Immature natural killer cell (primary cell): ENCODE measurements around the gene MAPK8IP1. TPM values are rescaled to one million over a fixed set of nuclear protein-coding genes. Genes with fewer than 3 reads are reported as not detected.
A peak's percentile ranks its signal among the peaks of the same experiment; 100 is the strongest.

Experiments
- DNase-seq, 3 donors: peaks; one replicate each; pipeline ENCODE4 v3.0.0; 2022; ENCODE audit warnings: mixed read lengths in 1 of 3
- H3K27ac Mint-ChIP-seq, 6 donors: one replicate each; pipeline ENCODE4 v1.8.0; 2020; ENCODE audit warnings: mixed read lengths in 6 of 6, mild to moderate bottlenecking in 5 of 6, inconsistent platforms in 4 of 6, moderate library complexity in 3 of 6
- H3K27me3 Mint-ChIP-seq, 3 donors: one replicate each; pipeline ENCODE4 v1.8.0; 2020 to 2021; ENCODE audit warnings: low read depth in 3 of 3, mild to moderate bottlenecking in 3 of 3, mixed read lengths in 3 of 3, moderate library complexity in 3 of 3, inconsistent platforms in 1 of 3
- H3K36me3 Mint-ChIP-seq, 3 donors: one replicate each; pipeline ENCODE4 v1.8.0; 2020; ENCODE audit warnings: mixed read lengths in 3 of 3, inconsistent platforms in 2 of 3, mild to moderate bottlenecking in 2 of 3
- H3K4me1 Mint-ChIP-seq, 2 donors: one replicate each; pipeline ENCODE4 v1.8.0; 2020; ENCODE audit warnings: inconsistent platforms in 2 of 2, mild to moderate bottlenecking in 2 of 2, mixed read lengths in 2 of 2, moderate library complexity in 1 of 2
- H3K4me3 Mint-ChIP-seq, 5 donors: one replicate each; pipeline ENCODE4 v1.8.0; 2020; ENCODE audit warnings: mild to moderate bottlenecking in 5 of 5, mixed read lengths in 5 of 5, inconsistent platforms in 3 of 5, moderate library complexity in 3 of 5
- H3K9me3 Mint-ChIP-seq, 6 donors: one replicate each; pipeline ENCODE4 v1.8.0; 2020; ENCODE audit warnings: mild to moderate bottlenecking in 6 of 6, mixed read lengths in 6 of 6, inconsistent platforms in 4 of 6, moderate library complexity in 3 of 6
- polyA plus RNA-seq, 3 donors: library from polyadenylated mRNA; unstranded; fragments of 300-500 nt; fragmentation: Illumina TruSeq; gene quantifications; one replicate each; pipeline ENCODE4 v1.2.3, GENCODE V29; 2021

MAPK8IP1 gene
- polyA plus RNA-seq, 3 donors from 2014 or later, result 0.08 to 0.09 TPM; not detected in 1

- DNase-seq, result no peak
- Mint-ChIP-seq H3K27me3 (peaks cover 0 to 5% (median 4%) of the 10 kb centered on the region in 3 donors), H3K4me3 (no peak overlapping the region), H3K27ac (peak overlapping the region in 1 of 6 donors; percentile 55), H3K36me3 (peaks cover 19 to 58% (median 27%) of the 10 kb centered on the region in 3 donors), H3K9me3 (peaks cover 0 to 1% (median 0%) of the 10 kb centered on the region in 6 donors), H3K4me1 (no peaks in the 10 kb centered on the region)
Observed at GRCh38 chr11:45870706-45871105, 14.7 kb upstream of the MAPK8IP1 start.

- DNase-seq, result no peak
- Mint-ChIP-seq H3K9me3 (no peaks in the 10 kb centered on the region), H3K36me3 (peaks cover 15 to 54% (median 28%) of the 10 kb centered on the region in 3 donors), H3K27ac (peak overlapping the region in 1 of 6 donors; percentile 32), H3K27me3 (peaks cover 0 to 2% (median under 1%) of the 10 kb centered on the region in 3 donors), H3K4me3 (no peak overlapping the region), H3K4me1 (no peaks in the 10 kb centered on the region)
Observed at GRCh38 chr11:45871638-45872037, 13.8 kb upstream of the MAPK8IP1 start.

GRCh38 chr11:45872651-45873356 lies 12.6 kb upstream of the MAPK8IP1 start:
- H3K4me3 Mint-ChIP-seq, result no peak overlapping the region
- H3K36me3 Mint-ChIP-seq, result peaks cover 23 to 51% (median 33%) of the 10 kb centered on the region in 3 donors

GRCh38 chr11:45876401-45876800 lies 9.1 kb upstream of the MAPK8IP1 start:
- H3K36me3 Mint-ChIP-seq, result peaks cover 38 to 55% (median 44%) of the 10 kb centered on the region in 3 donors
- no peak for DNase-seq
- H3K9me3 Mint-ChIP-seq, result no peaks in the 10 kb centered on the region
- H3K4me1 Mint-ChIP-seq, result no peaks in the 10 kb centered on the region
- no peak overlapping the region for H3K27ac Mint-ChIP-seq
- no peak overlapping the region for H3K4me3 Mint-ChIP-seq
- peaks cover 0 to 2% (median 2%) of the 10 kb centered on the region in 3 donors for H3K27me3 Mint-ChIP-seq

More at GRCh38 chr11:45872651-45873356, 12.6 kb upstream of the MAPK8IP1 start:
- Mint-ChIP-seq H3K27ac (peak overlapping the region in 1 of 6 donors; percentile 35), H3K4me1 (no peaks in the 10 kb centered on the region), H3K9me3 (no peaks in the 10 kb centered on the region), H3K27me3 (peaks cover 0 to 2% (median 2%) of the 10 kb centered on the region in 3 donors)
- DNase-seq, result peak; percentile 19 to 22 (median 21)

DNA sequence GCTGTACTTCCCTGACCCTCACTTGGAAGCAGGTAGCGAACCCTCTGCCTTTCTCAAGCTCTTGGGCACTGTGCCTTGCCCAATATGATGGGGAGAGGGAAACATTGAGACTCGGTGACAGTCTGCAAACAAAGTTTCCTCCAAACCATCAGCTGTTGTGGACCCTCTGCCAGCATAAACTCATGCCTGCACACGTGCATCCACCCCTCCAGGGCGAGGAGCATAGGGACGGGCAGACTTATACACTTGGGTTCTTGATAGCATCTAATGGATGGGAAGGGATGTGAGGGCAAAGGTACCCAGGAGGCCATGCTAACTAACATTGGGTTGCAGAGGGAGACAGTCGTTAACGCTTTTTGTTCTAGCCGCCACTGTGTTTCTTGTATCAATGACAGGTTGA lies 8.2 kb upstream of the MAPK8IP1 start:
- Mint-ChIP-seq H3K4me1 (no peaks in the 10 kb centered on the region), H3K9me3 (no peaks in the 10 kb centered on the region), H3K4me3 (no peak overlapping the region), H3K27me3 (peaks cover 0 to 2% (median 2%) of the 10 kb centered on the region in 3 donors), H3K36me3 (peaks cover 42 to 55% (median 48%) of the 10 kb centered on the region in 3 donors), H3K27ac (no peak overlapping the region)
- no peak for DNase-seq

GRCh38 chr11:45877845-45878244 lies 7.6 kb upstream of the MAPK8IP1 start:
- Mint-ChIP-seq H3K27me3 (peaks cover 0 to 2% (median 2%) of the 10 kb centered on the region in 3 donors), H3K4me1 (no peaks in the 10 kb centered on the region), H3K27ac (no peak overlapping the region), H3K9me3 (no peaks in the 10 kb centered on the region), H3K36me3 (peaks cover 46 to 53% (median 50%) of the 10 kb centered on the region in 3 donors), H3K4me3 (no peak overlapping the region)
- no peak for DNase-seq

- no peak for DNase-seq
- H3K4me3 Mint-ChIP-seq, result no peak overlapping the region
Observed at GRCh38 chr11:45879803-45880686, 5.4 kb upstream of the MAPK8IP1 start.

DNA sequence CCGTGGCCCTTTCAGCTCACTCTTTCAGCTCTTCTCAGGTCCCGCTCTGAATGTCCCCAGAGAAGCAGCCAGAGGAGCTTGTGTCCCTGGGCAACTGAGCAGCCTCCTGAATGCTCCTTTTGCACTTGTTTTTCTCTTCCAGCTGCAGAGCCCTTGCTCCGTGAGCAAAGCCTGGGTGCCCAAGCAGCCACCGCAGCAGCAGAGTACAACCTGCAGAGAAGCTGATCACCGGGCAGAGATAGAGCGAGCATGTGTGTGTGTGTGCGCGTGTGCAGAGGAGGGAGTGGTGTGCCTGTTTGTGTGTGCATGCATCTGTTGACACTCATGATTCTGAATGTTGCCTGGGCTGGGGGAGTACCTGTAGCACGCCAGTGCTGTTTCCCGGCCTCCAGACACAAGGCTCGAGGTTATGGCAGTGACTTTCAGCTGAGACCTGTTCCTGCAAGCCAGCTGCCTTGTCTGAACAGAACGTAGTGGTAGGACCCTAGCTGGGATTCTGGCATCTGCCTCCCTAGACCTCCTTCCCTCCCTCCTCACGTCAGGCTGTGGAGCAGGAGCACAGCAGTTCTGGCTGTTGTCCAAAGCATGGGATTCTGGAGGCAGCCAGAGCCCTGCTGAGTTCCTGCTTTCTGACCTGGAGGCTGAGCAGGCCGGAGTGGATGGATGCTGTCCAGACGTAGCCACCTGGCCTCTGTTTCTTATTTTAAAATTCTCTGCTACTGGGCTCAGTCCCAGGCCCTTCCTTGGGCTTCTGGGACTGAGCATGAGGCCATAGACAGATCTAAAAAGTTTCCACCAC lies 4.5 kb upstream of the MAPK8IP1 start:
- no peak overlapping the region for H3K27ac Mint-ChIP-seq
- H3K36me3 Mint-ChIP-seq, result peaks cover 36 to 44% (median 39%) of the 10 kb centered on the region in 3 donors

More at GRCh38 chr11:45879803-45880686, 5.4 kb upstream of the MAPK8IP1 start:
- Mint-ChIP-seq H3K9me3 (no peaks in the 10 kb centered on the region), H3K27me3 (peaks cover 0 to 8% (median 7%) of the 10 kb centered on the region in 3 donors), H3K4me1 (peaks cover 6 to 9% of the 10 kb centered on the region in 2 donors), H3K36me3 (peaks cover 39 to 46% (median 44%) of the 10 kb centered on the region in 3 donors), H3K27ac (peak overlapping the region in 1 of 6 donors; percentile 45)

DNA sequence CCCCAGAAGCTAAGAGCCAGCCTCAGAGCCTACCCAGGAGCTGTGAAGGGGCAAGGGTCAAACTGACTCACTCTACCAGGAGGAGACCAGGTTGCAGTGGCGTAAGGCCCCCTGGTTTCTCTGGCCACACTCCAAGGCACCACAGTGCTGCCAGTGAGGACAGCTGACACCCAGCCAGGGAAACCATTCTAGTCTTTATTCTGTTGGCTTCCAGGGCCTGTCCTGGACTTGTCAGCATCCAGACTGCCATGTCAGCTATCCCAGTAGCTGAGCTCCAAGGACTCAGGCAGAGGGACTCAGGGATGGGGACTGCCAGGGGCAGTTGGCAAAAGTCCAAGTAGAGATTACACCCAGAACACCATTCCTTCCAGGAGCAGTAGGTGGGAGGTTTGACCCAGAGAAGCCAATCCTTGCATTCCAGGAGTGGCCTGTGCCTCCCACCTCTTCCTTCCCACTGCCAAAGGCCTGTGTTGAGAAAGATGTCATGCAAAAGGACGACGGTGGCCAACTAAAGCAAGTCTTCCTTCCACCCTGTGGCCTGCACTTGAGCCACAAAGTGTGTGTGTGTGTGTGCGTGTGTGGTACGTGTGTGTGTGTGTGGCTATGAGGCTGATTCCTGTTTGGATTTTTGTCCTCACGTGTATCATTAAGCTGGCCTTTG lies 3.6 kb upstream of the MAPK8IP1 start:
- H3K9me3 Mint-ChIP-seq, result no peaks in the 10 kb centered on the region
- H3K4me3 Mint-ChIP-seq, result no peak overlapping the region
- peaks cover 0 to 11% (median 8%) of the 10 kb centered on the region in 3 donors for H3K27me3 Mint-ChIP-seq
- peaks cover 32 to 36% (median 35%) of the 10 kb centered on the region in 3 donors for H3K36me3 Mint-ChIP-seq
- peaks cover 9 to 13% of the 10 kb centered on the region in 2 donors for H3K4me1 Mint-ChIP-seq
- H3K27ac Mint-ChIP-seq, result no peak overlapping the region
- no peak for DNase-seq

More for the DNA sequence above, 4.5 kb upstream of the MAPK8IP1 start:
- H3K4me1 Mint-ChIP-seq, result peaks cover 9 to 13% of the 10 kb centered on the region in 2 donors
- H3K27me3 Mint-ChIP-seq, result peaks cover 0 to 11% (median 8%) of the 10 kb centered on the region in 3 donors
- no peak for DNase-seq
- no peak overlapping the region for H3K4me3 Mint-ChIP-seq
- no peaks in the 10 kb centered on the region for H3K9me3 Mint-ChIP-seq

DNA sequence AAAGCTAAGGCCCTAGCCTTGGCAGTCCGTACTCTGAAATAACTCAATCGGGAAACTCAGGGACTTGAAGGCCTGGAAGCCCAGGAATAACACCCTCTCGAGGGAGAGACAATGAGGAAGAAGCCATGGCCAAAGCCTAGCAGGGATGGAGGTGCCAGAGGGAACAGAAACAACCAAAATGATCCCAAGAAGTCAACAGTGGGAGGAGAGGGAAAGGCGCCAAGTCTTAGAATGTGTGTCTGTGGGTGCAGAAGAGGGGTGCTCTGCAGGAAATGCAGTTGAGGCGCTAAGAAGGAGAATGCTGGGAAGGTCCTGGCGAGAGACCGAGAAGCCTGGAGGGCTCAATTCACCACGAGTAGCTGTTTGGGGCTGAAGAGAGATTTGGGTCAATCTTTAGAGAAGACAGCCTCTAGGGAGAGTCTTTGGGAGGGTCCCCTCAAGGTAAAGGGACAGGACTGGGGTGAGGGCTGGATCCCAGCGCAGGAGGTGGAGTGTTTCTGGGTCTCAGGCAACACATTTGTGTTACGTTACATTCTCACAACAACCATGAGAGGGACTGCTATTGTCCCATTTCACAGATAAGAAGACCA lies 760 bp upstream of the MAPK8IP1 start:
- H3K4me1 Mint-ChIP-seq, result peaks cover 9 to 13% of the 10 kb centered on the region in 2 donors
- peaks cover 18 to 21% (median 21%) of the 10 kb centered on the region in 3 donors for H3K36me3 Mint-ChIP-seq
- no peak for DNase-seq
- H3K4me3 Mint-ChIP-seq, result peak overlapping the region; percentile 65 to 81 (median 74)
- H3K27me3 Mint-ChIP-seq, result peaks cover 0 to 10% (median 9%) of the 10 kb centered on the region in 3 donors
- peak overlapping the region in 1 of 6 donors; percentile 57 for H3K27ac Mint-ChIP-seq
- H3K9me3 Mint-ChIP-seq, result no peaks in the 10 kb centered on the region

DNA sequence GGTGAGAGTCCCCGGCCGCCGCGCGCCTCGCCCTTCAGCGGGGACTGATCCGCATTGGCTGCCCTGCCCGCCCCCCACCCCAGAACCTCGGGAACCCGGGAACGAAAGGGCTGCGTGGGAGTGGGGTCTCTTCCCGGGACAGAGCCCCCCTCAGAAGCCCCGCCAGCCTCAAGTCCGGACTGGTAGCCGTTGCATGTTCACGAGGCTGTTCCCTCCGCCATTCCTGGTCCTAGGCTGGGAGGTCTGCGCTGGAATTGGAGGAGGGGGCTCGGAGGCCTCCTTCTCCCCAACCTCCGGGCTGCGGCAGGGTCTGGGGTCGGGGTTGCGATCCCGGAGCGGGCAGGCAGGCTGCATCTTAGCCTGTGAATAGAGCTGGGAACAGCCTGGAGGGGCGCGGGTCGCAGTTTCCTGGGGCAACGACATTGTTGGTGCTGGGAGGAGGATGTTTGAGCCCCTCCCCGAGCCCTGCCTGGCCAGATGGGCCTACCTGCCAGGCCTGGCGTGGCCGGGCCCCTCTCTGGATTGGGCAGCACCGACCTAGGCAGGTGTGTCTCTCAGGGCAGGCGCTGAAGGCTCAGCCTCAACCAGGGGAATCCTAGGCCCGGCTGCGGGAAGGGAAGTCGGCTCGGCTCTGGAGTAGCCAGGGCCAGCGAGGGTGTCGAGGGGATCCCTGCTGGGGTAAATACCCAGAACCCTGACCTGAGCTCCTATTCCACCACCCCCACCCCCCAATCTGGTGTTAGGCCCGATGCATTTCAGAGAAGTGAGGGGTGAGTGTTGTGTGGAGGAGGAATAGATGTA lies 670 bp downstream of the MAPK8IP1 start:
- peak overlapping the region in 3 of 5 donors; percentile 15 to 30 (median 26) for H3K4me3 Mint-ChIP-seq
- DNase-seq, result no peak
- peaks cover 9 to 13% of the 10 kb centered on the region in 2 donors for H3K4me1 Mint-ChIP-seq
- peaks cover 0 to 12% (median 9%) of the 10 kb centered on the region in 3 donors for H3K27me3 Mint-ChIP-seq
- H3K36me3 Mint-ChIP-seq, result peaks cover 6 to 8% (median 8%) of the 10 kb centered on the region in 3 donors
- no peaks in the 10 kb centered on the region for H3K9me3 Mint-ChIP-seq
- H3K27ac Mint-ChIP-seq, result no peak overlapping the region
